ENCODE measurements around the gene CCDC80. TPM values are rescaled to one million over a fixed set of nuclear protein-coding genes. Genes with fewer than 3 reads are reported as not detected.

The CCDC80 gene
- total and polyA plus RNA-seq, 9 of the 15 experiments (the other 6 are each of a cell fraction or from before 2014, with no cell fraction given), result 0.17 to 2.0 (median 1.1) TPM

GRCh38 chr3:112676659-112677234, 35.8 kb upstream of the CCDC80 start (continued):
- TF ChIP-seq EP300 (IDR thresholded peaks at IDR 0.05; ENCODE audit: low read length) (peak; percentile 38; the same call in 1 of the 2 replicates), SREBF2 (CRISPR knock-in tag; IDR thresholded peaks at IDR 0.05) (no peak), FUS (optimal IDR thresholded peaks at IDR 0.05; ENCODE audit: low read depth, low read length) (no peak), FOXJ2 (tag; IDR thresholded peaks at IDR 0.05) (no peak), ZNF785 (CRISPR knock-in tag; IDR thresholded peaks at IDR 0.05) (no peak), SMARCC2 (IDR thresholded peaks at IDR 0.05; ENCODE audit: low read depth) (0 out of 2 replicates have a peak, but pooled peaks have one; percentile 48), MYNN (IDR thresholded peaks at IDR 0.05) (no peak), MYNN (CRISPR knock-in tag; IDR thresholded peaks at IDR 0.05) (no peak), ETV5 (CRISPR knock-in tag; IDR thresholded peaks at IDR 0.05; ENCODE audit: low read depth) (no peak), GATA2 (CRISPR knock-in tag; IDR thresholded peaks at IDR 0.05) (no peak), SRSF1 (IDR thresholded peaks at IDR 0.05; ENCODE audit: low read depth, low read length) (no peak), NRF1 (conservative IDR thresholded peaks at IDR 0.05 in 1 of 2, IDR thresholded peaks at IDR 0.05 in 1 of 2) (peak; percentile 87 to 88), CBX3 (IDR thresholded peaks at IDR 0.05; ENCODE audit: borderline replicate concordance in 1 of 2, low read length in 2 of 2) (0 out of 3 replicates have a peak, but pooled peaks of 1 of the 2 experiments have one; percentile 26), NFIX (CRISPR knock-in tag; IDR thresholded peaks at IDR 0.05; ENCODE audit: low read depth) (no peak), TAF9B (IDR thresholded peaks at IDR 0.05; ENCODE audit: partially characterized antibody) (peak; percentile 19), ZNF134 (CRISPR knock-in tag; conservative IDR thresholded peaks at IDR 0.05) (no peak), ZNF668 (CRISPR knock-in tag; IDR thresholded peaks at IDR 0.05) (no peak), NEUROD1 (IDR thresholded peaks at IDR 0.05; ENCODE audit: borderline replicate concordance, low read depth, low read length, partially characterized antibody) (peak; percentile 37), GATAD2B (IDR thresholded peaks at IDR 0.05; ENCODE audit: borderline replicate concordance) (no peak), POLR2AphosphoS2 (IDR thresholded peaks at IDR 0.05; ENCODE audit: low read length) (no peak)
- TF ChIP-seq, protein P1, sequence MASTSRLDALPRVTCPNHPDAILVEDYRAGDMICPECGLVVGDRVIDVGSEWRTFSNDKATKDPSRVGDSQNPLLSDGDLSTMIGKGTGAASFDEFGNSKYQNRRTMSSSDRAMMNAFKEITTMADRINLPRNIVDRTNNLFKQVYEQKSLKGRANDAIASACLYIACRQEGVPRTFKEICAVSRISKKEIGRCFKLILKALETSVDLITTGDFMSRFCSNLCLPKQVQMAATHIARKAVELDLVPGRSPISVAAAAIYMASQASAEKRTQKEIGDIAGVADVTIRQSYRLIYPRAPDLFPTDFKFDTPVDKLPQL (IDR thresholded peaks at IDR 0.05; ENCODE audit: extremely low read depth, insufficient read length), result no peak
- TF ChIP-seq, protein P2, sequence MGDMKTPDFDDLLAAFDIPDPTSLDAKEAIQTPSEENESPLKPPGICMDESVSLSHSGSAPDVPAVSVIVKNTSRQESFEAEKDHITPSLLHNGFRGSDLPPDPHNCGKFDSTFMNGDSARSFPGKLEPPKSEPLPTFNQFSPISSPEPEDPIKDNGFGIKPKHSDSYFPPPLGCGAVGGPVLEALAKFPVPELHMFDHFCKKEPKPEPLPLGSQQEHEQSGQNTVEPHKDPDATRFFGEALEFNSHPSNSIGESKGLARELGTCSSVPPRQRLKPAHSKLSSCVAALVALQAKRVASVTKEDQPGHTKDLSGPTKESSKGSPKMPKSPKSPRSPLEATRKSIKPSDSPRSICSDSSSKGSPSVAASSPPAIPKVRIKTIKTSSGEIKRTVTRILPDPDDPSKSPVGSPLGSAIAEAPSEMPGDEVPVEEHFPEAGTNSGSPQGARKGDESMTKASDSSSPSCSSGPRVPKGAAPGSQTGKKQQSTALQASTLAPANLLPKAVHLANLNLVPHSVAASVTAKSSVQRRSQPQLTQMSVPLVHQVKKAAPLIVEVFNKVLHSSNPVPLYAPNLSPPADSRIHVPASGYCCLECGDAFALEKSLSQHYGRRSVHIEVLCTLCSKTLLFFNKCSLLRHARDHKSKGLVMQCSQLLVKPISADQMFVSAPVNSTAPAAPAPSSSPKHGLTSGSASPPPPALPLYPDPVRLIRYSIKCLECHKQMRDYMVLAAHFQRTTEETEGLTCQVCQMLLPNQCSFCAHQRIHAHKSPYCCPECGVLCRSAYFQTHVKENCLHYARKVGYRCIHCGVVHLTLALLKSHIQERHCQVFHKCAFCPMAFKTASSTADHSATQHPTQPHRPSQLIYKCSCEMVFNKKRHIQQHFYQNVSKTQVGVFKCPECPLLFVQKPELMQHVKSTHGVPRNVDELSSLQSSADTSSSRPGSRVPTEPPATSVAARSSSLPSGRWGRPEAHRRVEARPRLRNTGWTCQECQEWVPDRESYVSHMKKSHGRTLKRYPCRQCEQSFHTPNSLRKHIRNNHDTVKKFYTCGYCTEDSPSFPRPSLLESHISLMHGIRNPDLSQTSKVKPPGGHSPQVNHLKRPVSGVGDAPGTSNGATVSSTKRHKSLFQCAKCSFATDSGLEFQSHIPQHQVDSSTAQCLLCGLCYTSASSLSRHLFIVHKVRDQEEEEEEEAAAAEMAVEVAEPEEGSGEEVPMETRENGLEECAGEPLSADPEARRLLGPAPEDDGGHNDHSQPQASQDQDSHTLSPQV (IDR thresholded peaks at IDR 0.05), result peak; percentile 43; the same call in 1 of the 2 replicates

All from K562 (cell line).